Fibroblast of the conjunctiva (primary cell): ENCODE measurements around the gene WRAP73.
A peak's percentile ranks its signal among the peaks of the same experiment; 100 is the strongest.
"Not testable (repeated sequence)": the region's sequence is repeated elsewhere in the genome, so short reads cannot be mapped to it uniquely, and the experiment has no call there.

Experiments
- DNase-seq: peaks from one replicate; pipeline ENCODE4 v3.0.0-alpha.2; 2010; ENCODE audit warnings: low read depth

WRAP73 gene

GRCh38 chr1:3630161-3630611 lies 19.7 kb downstream of the WRAP73 start:
- DNase-seq, result no peak

GRCh38 chr1:3629561-3630160 lies 20.2 kb downstream of the WRAP73 start:
- no peak for DNase-seq

GRCh38 chr1:3628445-3628844 lies 21.5 kb downstream of the WRAP73 start:
- DNase-seq, result no peak

GRCh38 chr1:3627515-3628253 lies 22.2 kb downstream of the WRAP73 start:
- DNase-seq, result no peak

- no peak for DNase-seq
Measured at GRCh38 chr1:3626025-3626424, 23.9 kb downstream of the WRAP73 start.

GRCh38 chr1:3625151-3625907 lies 24.6 kb downstream of the WRAP73 start:
- DNase-seq, result no peak

GRCh38 chr1:3624200-3625136 lies 25.4 kb downstream of the WRAP73 start, which contains the start of gene TPRG1L:
Gene TPRG1L (plus strand): TSS chr1:3625015. CDS start chr1:3625073, 58 bp downstream.
- peak; percentile 84 for DNase-seq

- DNase-seq, result no peak
Measured at GRCh38 chr1:3623441-3624199, 26.3 kb downstream of the WRAP73 start.

- DNase-seq, result not testable (repeated sequence)
Measured at GRCh38 chr1:3622102-3622501, 27.8 kb downstream of the WRAP73 start.

- not testable (repeated sequence) for DNase-seq
Measured at GRCh38 chr1:3621151-3621671, 28.7 kb downstream of the WRAP73 start.

- no peak for DNase-seq
Measured at GRCh38 chr1:3620708-3621107, 29.2 kb downstream of the WRAP73 start.

- peak; percentile 60 for DNase-seq
Measured at GRCh38 chr1:3618881-3619671, 30.8 kb downstream of the WRAP73 start.

- no peak for DNase-seq
Measured at GRCh38 chr1:3618531-3618880, 31.4 kb downstream of the WRAP73 start.

- no peak for DNase-seq
Measured at GRCh38 chr1:3617806-3618345, 32.0 kb downstream of the WRAP73 start.

GRCh38 chr1:3616861-3617260 lies 33.0 kb downstream of the WRAP73 start:
- DNase-seq, result no peak

- DNase-seq, result no peak
Measured at GRCh38 chr1:3614755-3615742, 34.9 kb downstream of the WRAP73 start.

GRCh38 chr1:3612123-3612522 lies 37.8 kb downstream of the WRAP73 start:
- no peak for DNase-seq
